NCI-H82 treated with DMSO at 0.1 percent for 48 hours (cell line): ENCODE measurements around the gene AMHR2.
"Not testable (repeated sequence)": the region's sequence is repeated elsewhere in the genome, so short reads cannot be mapped to it uniquely, and the experiment has no call there.

Experiments used
- DNase-seq: peaks from one replicate; lab custom pipeline; 2025; ENCODE audit not compliant: unreplicated experiment; lab: John Stamatoyannopoulos, UW

The AMHR2 gene

GRCh38 chr12:53423597-53423996, at the start of gene AMHR2:
Gene AMHR2 (plus strand): TSS chr12:53423855. CDS start chr12:53423935, 80 bp downstream.
- DNase-seq = no peak

GRCh38 chr12:53374277-53374676, 49.4 kb upstream of the AMHR2 start:
- DNase-seq = not testable (repeated sequence)

GRCh38 chr12:53376747-53377146, 46.9 kb upstream of the AMHR2 start:
- DNase-seq = no peak

- no peak for DNase-seq
Measured at GRCh38 chr12:53378222-53378621, 45.4 kb upstream of the AMHR2 start.

GRCh38 chr12:53378724-53379388, 44.8 kb upstream of the AMHR2 start:
- DNase-seq = no peak

- DNase-seq = peak; percentile 100
Measured at GRCh38 chr12:53379389-53380103, 44.1 kb upstream of the AMHR2 start.

GRCh38 chr12:53380104-53380793, 43.4 kb upstream of the AMHR2 start, which contains the start of gene SP1:
Gene SP1 (plus strand): TSS chr12:53380176. CDS start chr12:53380292, 116 bp downstream.
- DNase-seq = peak; percentile 44

GRCh38 chr12:53380794-53381730, 42.6 kb upstream of the AMHR2 start:
- DNase-seq = no peak

- no peak for DNase-seq
Measured at GRCh38 chr12:53381731-53382630, 41.7 kb upstream of the AMHR2 start.

GRCh38 chr12:53383258-53383657, 40.4 kb upstream of the AMHR2 start:
- DNase-seq = no peak

- not testable (repeated sequence) for DNase-seq
Measured at GRCh38 chr12:53386381-53386780, 37.3 kb upstream of the AMHR2 start.

- no peak for DNase-seq
Measured at GRCh38 chr12:53388932-53389331, 34.7 kb upstream of the AMHR2 start.

GRCh38 chr12:53389702-53390101, 34.0 kb upstream of the AMHR2 start:
- DNase-seq = no peak

- DNase-seq = no peak
Measured at GRCh38 chr12:53391724-53392123, 31.9 kb upstream of the AMHR2 start.

- DNase-seq = no peak
Measured at GRCh38 chr12:53399896-53400295, 23.8 kb upstream of the AMHR2 start.

GRCh38 chr12:53402351-53402750, 21.3 kb upstream of the AMHR2 start:
- not testable (repeated sequence) for DNase-seq

- no peak for DNase-seq
Measured at GRCh38 chr12:53402871-53403270, 20.8 kb upstream of the AMHR2 start.

- DNase-seq = no peak
Measured at GRCh38 chr12:53410951-53411350, 12.7 kb upstream of the AMHR2 start.

- DNase-seq = no peak
Measured at GRCh38 chr12:53413485-53414204, 10.0 kb upstream of the AMHR2 start.
